NCI-H187 (cell line): Measurements from ENCODE around the gene KLHL26.
"Not testable (repeated sequence)": the region's sequence is repeated elsewhere in the genome, so short reads cannot be mapped to it uniquely, and the experiment has no call there.

Experiments used
- DNase-seq, 2 experiments: peaks; one replicate each; lab custom pipeline; 2025; lab: John Stamatoyannopoulos, UW

The KLHL26 gene

GRCh38 chr19:18600692-18601397 lies 36.0 kb upstream of the KLHL26 start:
- DNase-seq, result not testable (repeated sequence)

- no peak for DNase-seq
Measured at GRCh38 chr19:18601875-18602274, 35.0 kb upstream of the KLHL26 start.

GRCh38 chr19:18603255-18603957 lies 33.4 kb upstream of the KLHL26 start:
- DNase-seq, result no peak

GRCh38 chr19:18603958-18604819 lies 32.6 kb upstream of the KLHL26 start:
- DNase-seq, result no peak

- no peak for DNase-seq
Measured at GRCh38 chr19:18604820-18605159, 32.0 kb upstream of the KLHL26 start.

GRCh38 chr19:18605196-18605545 lies 31.7 kb upstream of the KLHL26 start:
- no peak for DNase-seq

- no peak for DNase-seq
Measured at GRCh38 chr19:18605546-18606280, 31.1 kb upstream of the KLHL26 start.

- DNase-seq, result no peak
Measured at GRCh38 chr19:18606281-18607225, 30.3 kb upstream of the KLHL26 start, which contains the start of gene CRLF1. Gene CRLF1 (minus strand): TSS chr19:18606799. CDS start chr19:18606656, 143 bp downstream.

GRCh38 chr19:18607226-18608101 lies 29.4 kb upstream of the KLHL26 start:
- no peak for DNase-seq

- no peak for DNase-seq
Measured at GRCh38 chr19:18608102-18608804, 28.6 kb upstream of the KLHL26 start.

- no peak for DNase-seq
Measured at GRCh38 chr19:18608805-18609716, 27.8 kb upstream of the KLHL26 start.

GRCh38 chr19:18609717-18610051 lies 27.1 kb upstream of the KLHL26 start:
- DNase-seq, result no peak

- DNase-seq, result no peak
Measured at GRCh38 chr19:18610245-18610555, 26.6 kb upstream of the KLHL26 start.

GRCh38 chr19:18610556-18611326 lies 26.1 kb upstream of the KLHL26 start:
- DNase-seq, result no peak

- no peak for DNase-seq
Measured at GRCh38 chr19:18611327-18612050, 25.3 kb upstream of the KLHL26 start.

- no peak for DNase-seq
Measured at GRCh38 chr19:18612051-18612771, 24.6 kb upstream of the KLHL26 start.
